A673 (cell line): ENCODE results near the gene SSBP1. TPM values are rescaled to one million over a fixed set of nuclear protein-coding genes. Genes with fewer than 3 reads are reported as not detected.

Experiments
- BruUV-seq: library from RNA; stranded (reverse); fragments of 400-500 nt; replicated peaks from 2 replicates; lab custom pipeline; 2021; lab: Mats Ljungman, UMichigan
- CTCF ChIA-PET: fragments of 300-600 bp; sonication (Branson Sonifier 250); formaldehyde crosslinking; loops from one replicate; lab custom pipeline; 2022; ENCODE audit warnings: antibody characterized with exemption; lab: Charles Lee
- POLR2A ChIA-PET: fragments of 300-600 bp; sonication (Branson Sonifier 250); formaldehyde crosslinking; loops from one replicate; lab custom pipeline; 2022; ENCODE audit warnings: antibody characterized with exemption; ENCODE audit not compliant: low non-redundant PET; lab: Charles Lee
- DNase-seq: peaks from one replicate; pipeline ENCODE4 v3.0.0-alpha.2; 2015; ENCODE audit warnings: low spot score
- H3K27ac ChIP-seq: fragments of 200-600 bp; sonication (generic); 2 replicates; pipeline ENCODE4 v1.5.1; 2016; ENCODE audit warnings: mixed run types, low read depth, mild to moderate bottlenecking, mixed read lengths, antibody characterized with exemption, low read length; ENCODE audit not compliant: poor library complexity, severe bottlenecking
- H3K27me3 ChIP-seq: fragments of 200-600 bp; sonication (generic); replicated peaks from 2 replicates; pipeline ENCODE4 v1.6.1; 2017; ENCODE audit warnings: mixed run types, low read depth, mild to moderate bottlenecking, mixed read lengths, antibody characterized with exemption, low read length; ENCODE audit not compliant: insufficient read depth, poor library complexity
- H3K36me3 ChIP-seq: fragments of 200-600 bp; sonication (generic); 2 replicates; pipeline ENCODE4 v1.6.1; 2016; ENCODE audit warnings: mixed run types, mild to moderate bottlenecking, mixed read lengths, antibody characterized with exemption, low read length; ENCODE audit not compliant: insufficient read depth, poor library complexity, severe bottlenecking
- H3K4me1 ChIP-seq: fragments of 200-600 bp; sonication (generic); 2 replicates; pipeline ENCODE4 v1.6.1; 2017; ENCODE audit warnings: mixed run types, mild to moderate bottlenecking, mixed read lengths, antibody characterized with exemption, low read length; ENCODE audit not compliant: insufficient read depth, poor library complexity, severe bottlenecking
- H3K4me3 ChIP-seq: fragments of 200-600 bp; sonication (generic); 2 replicates; pipeline ENCODE4 v1.5.1; 2016; ENCODE audit warnings: low read depth, mixed run types, mild to moderate bottlenecking, mixed read lengths, low read length; ENCODE audit not compliant: poor library complexity, severe bottlenecking
- H3K9me3 ChIP-seq: fragments of 200-600 bp; sonication (generic); 2 replicates; pipeline ENCODE4 v1.6.1; 2016; ENCODE audit warnings: mixed run types, low read depth, mild to moderate bottlenecking, mixed read lengths, antibody characterized with exemption, low read length; ENCODE audit not compliant: poor library complexity, severe bottlenecking
- CTCF ChIP-seq: fragments of 300-800, 200-600 bp; sonication (generic); conservative IDR thresholded peaks from 2 replicates; pipeline ENCODE4 v1.5.1; 2017; ENCODE audit warnings: low read depth, mild to moderate bottlenecking, antibody characterized with exemption, low read length, moderate library complexity, mixed read lengths
- EZH2 ChIP-seq: fragments of 200-600 bp; sonication (generic); IDR thresholded peaks from 2 replicates; pipeline ENCODE4 v1.6.1; 2017; ENCODE audit warnings: borderline replicate concordance, low read depth, mild to moderate bottlenecking, mixed read lengths, antibody characterized with exemption, low read length; ENCODE audit not compliant: poor library complexity, severe bottlenecking
- intact Hi-C: fragments of 100-400 bp; cut with micrococcal nuclease; formaldehyde crosslinking; loops from one replicate; pipeline ENCODE4 v1.10.0; 2022; ENCODE audit not compliant: unreplicated experiment
- total RNA-seq: library from RNA; stranded (reverse); gene quantifications from 2 replicates; pipeline ENCODE4 v1.2.3, GENCODE V29; 2021

SSBP1 gene
- total RNA-seq, 1 experiment from 2014 or later = 189 TPM

GRCh38 chr7:141739250-141739649, 1.1 kb downstream of the SSBP1 start:
- Histone ChIP-seq H3K9me3 (no peaks in the 10 kb centered on the region), H3K27me3 (no peaks in the 10 kb centered on the region), H3K4me3 (peak overlapping the region; percentile 66), H3K36me3 (peaks cover 41% of the 10 kb centered on the region), H3K27ac (peak overlapping the region; percentile 70), H3K4me1 (peaks cover 15% of the 10 kb centered on the region)
- no peak for TF ChIP-seq EZH2
- no peak for TF ChIP-seq CTCF
- POLR2A ChIA-PET = no interaction called here
- CTCF ChIA-PET = no interaction called here
- DNase-seq = no peak
- no TSS peak for BruUV-seq
- intact Hi-C loops = loop anchor here (2.0 to 5.0 kb wide), 2 partner anchors 37 to 84 kb away; partner anchors contain the start of gene DENND11

GRCh38 chr7:141742229-141742628, 4.1 kb downstream of the SSBP1 start:
- DNase-seq = no peak
- Histone ChIP-seq H3K36me3 (peaks cover 71% of the 10 kb centered on the region), H3K4me1 (peaks cover 13% of the 10 kb centered on the region), H3K27ac (no peak overlapping the region), H3K4me3 (no peak overlapping the region), H3K27me3 (no peaks in the 10 kb centered on the region), H3K9me3 (no peaks in the 10 kb centered on the region)
- TF ChIP-seq EZH2 = no peak
- TF ChIP-seq CTCF = no peak
- intact Hi-C loops = no loop called here
- no TSS peak for BruUV-seq
- CTCF ChIA-PET = no interaction called here
- POLR2A ChIA-PET = no interaction called here

- BruUV-seq = no TSS peak
- peaks cover 8% of the 10 kb centered on the region for H3K4me1 ChIP-seq
- DNase-seq = no peak
- peaks cover 87% of the 10 kb centered on the region for H3K36me3 ChIP-seq
- H3K27me3 ChIP-seq = no peaks in the 10 kb centered on the region
- intact Hi-C loops = no loop called here
- no peak overlapping the region for H3K4me3 ChIP-seq
- TF ChIP-seq EZH2 = no peak
- no peak for TF ChIP-seq CTCF
- CTCF ChIA-PET = no interaction called here
- no peak overlapping the region for H3K27ac ChIP-seq
- POLR2A ChIA-PET = no interaction called here
- no peaks in the 10 kb centered on the region for H3K9me3 ChIP-seq
Measured at GRCh38 chr7:141744131-141744530, 6.0 kb downstream of the SSBP1 start.
